Cardiac fibroblast (primary cell): ENCODE measurements around the gene PIM3.

Source experiments
- DNase-seq, 2 donors: peaks; one replicate each; pipeline versions ENCODE4 v3.0.0 to v3.0.0-alpha.2; 2010; ENCODE audit warnings: low read depth in 2 of 2
- H3K4me3 ChIP-seq, 2 donors: replicated peaks in 1 of 2; 1 replicate in 1 of 2; 2 replicates in 1 of 2; pipeline ENCODE4 v1.5.1; 2011; ENCODE audit warnings: low read depth in 2 of 2, low read length in 2 of 2, mild to moderate bottlenecking in 2 of 2, moderate library complexity in 1 of 2
- TF ChIP-seq, protein P1 (sequence below): IDR thresholded peaks from one replicate; pipeline ENCODE4 v1.5.1; 2011; ENCODE audit warnings: low read depth, mild to moderate bottlenecking, low read length, inconsistent platforms

Gene PIM3

DNA sequence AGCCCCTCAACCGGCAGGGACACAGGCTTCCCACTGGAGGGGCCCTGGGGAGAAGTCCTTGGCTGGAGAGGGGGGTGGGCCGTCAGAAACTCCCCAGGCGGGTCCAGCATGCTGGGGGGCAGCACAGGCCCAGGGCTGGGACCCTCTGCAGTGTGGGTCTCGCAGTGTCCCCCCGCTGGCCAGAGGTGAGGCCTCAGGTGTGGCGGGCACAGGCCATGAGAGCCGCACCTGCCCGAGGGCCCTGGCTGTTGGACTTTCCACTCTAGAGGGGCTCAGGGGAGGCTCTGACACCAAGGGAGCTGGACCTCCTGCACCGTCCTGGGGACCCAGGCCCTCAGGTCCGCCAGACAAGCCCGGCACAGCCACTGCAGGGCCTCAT, 10.7 kb upstream of the PIM3 start:
- TF ChIP-seq, protein P1, sequence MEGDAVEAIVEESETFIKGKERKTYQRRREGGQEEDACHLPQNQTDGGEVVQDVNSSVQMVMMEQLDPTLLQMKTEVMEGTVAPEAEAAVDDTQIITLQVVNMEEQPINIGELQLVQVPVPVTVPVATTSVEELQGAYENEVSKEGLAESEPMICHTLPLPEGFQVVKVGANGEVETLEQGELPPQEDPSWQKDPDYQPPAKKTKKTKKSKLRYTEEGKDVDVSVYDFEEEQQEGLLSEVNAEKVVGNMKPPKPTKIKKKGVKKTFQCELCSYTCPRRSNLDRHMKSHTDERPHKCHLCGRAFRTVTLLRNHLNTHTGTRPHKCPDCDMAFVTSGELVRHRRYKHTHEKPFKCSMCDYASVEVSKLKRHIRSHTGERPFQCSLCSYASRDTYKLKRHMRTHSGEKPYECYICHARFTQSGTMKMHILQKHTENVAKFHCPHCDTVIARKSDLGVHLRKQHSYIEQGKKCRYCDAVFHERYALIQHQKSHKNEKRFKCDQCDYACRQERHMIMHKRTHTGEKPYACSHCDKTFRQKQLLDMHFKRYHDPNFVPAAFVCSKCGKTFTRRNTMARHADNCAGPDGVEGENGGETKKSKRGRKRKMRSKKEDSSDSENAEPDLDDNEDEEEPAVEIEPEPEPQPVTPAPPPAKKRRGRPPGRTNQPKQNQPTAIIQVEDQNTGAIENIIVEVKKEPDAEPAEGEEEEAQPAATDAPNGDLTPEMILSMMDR: no peak
- H3K4me3 ChIP-seq: no peak overlapping the region
- no peak for DNase-seq

DNA sequence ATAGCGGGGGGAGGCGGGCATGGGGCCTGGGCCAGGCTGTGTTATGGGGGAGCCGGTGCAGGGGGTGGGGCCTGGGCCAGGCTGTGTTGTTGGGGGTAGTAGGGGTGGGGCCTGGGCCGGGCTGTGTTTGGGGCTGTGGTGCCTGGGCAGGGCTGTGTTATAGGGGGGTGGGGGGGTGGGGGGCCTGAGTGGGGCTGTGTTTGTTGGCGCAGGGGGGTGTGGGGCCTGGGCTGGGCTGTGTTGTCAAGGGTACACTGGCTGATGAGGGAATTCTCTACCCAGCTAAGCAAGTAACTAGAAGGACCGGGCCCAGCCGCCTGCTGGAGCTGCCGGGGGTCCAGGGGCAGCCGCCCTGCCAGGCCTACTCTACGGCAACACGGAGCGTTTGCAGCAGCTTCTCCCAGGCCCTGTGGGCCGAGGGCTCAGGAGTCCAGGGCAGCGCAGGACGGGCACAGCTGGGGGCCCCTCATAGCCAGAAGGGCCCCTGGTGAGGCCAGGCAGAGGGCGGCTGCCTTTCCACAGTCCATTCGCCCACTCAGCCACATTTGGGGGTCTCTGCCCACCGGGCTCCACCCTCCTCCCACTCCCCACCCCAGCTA, 10.1 kb upstream of the PIM3 start:
- TF ChIP-seq, protein P1: no peak

DNA sequence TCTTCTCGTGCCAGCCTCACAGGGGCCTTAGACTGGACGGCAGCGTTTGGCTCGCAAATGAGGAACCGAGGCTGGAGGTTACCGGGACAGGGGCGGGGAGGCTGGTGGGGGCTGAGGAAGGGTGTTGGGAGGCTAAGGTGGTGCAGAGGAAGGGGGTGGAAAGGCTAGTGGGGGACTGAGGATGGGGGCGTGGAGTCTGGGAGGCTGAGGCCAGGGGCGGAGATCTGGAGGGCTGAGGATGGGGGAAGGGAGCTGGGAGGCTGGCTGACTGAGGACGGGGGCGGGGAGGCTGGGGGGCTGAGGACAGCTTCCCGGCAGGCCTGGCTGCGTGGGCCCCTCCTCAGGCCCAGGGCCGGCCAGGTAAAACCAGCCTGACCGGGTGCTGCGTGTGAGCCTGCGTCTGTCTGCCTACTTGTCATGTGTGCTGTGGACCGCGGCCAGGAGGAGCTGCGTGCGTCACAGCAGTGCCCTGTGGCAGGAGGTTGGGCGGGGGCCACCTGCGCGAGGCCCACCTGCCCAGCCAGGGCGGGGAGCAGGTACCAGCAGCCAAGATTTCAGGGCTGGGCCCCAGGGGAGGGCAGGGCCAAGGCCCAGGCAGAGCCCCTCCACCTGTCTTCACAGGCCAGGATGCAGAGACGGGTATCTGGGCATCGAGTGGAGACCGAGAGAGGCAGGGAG, 9.4 kb upstream of the PIM3 start:
- TF ChIP-seq, protein P1: no peak
- no peak for DNase-seq
- no peak overlapping the region for H3K4me3 ChIP-seq

More for the DNA sequence above, 10.1 kb upstream of the PIM3 start:
- no peak for DNase-seq
- no peak overlapping the region for H3K4me3 ChIP-seq

DNA sequence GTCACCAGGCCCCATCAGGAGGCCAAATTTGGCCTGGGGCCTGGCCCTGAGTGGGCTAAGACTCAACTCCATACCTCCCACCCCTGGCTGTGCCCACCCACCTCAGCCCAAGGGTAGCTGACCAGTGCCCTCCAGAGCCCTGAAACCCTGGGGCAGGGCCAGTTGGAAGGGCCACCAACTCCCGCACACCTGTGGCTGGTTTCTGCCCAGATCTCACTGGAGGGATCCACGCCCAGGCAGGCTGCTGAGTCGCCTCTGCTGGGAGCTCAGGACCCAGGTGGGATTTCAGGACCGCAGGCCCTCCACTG, 8.9 kb upstream of the PIM3 start:
- TF ChIP-seq, protein P1: no peak

DNA sequence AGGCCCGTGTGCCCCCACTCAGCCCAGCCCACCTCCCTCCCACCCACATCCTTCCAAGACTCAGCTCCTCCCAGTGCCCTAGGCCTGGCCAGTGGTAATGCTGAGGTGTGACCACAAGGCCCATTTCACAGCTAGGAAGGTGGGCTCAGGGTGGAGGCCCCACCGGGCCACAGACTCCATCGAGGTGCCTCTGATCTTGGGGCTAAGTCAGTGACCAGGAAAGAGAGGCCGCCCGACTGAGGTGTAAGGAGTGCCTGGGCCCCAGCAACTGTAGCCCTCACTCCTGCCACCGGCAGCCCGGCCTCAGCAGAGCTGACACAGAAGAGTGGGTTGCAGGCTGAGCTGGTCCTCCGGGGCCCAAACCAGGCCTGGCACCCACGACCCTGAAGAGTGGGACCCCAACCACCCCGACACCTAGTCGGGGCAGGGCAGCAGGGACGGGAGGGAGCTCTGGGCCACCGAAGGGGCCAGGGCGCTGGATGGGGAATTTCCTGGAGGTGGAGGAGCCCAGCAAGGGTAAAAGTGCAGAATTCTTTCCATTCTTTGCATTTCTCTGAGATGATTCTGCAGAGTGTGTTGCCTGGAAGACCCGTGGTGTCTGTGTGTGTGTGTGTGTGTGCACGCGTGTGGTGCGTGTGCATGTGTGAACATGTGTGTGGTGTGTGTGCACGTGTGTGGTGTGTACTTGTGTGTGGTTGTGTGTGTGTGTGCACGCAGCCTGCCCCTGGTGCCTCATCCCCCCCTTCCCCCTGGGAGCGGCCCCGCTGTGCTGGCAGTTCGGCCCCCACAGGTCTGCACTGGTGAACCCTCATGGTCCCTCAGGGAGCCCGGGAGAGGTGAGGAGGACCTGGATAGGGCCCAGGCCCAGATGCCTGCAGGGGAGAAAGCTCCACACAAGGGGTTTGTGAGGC, 8.3 kb upstream of the PIM3 start:
- H3K4me3 ChIP-seq: no peak overlapping the region
- peak; percentile 82 to 89 for DNase-seq
- TF ChIP-seq, protein P1: no peak

More for the DNA sequence above, 8.9 kb upstream of the PIM3 start:
- H3K4me3 ChIP-seq: no peak overlapping the region
- DNase-seq: no peak

DNA sequence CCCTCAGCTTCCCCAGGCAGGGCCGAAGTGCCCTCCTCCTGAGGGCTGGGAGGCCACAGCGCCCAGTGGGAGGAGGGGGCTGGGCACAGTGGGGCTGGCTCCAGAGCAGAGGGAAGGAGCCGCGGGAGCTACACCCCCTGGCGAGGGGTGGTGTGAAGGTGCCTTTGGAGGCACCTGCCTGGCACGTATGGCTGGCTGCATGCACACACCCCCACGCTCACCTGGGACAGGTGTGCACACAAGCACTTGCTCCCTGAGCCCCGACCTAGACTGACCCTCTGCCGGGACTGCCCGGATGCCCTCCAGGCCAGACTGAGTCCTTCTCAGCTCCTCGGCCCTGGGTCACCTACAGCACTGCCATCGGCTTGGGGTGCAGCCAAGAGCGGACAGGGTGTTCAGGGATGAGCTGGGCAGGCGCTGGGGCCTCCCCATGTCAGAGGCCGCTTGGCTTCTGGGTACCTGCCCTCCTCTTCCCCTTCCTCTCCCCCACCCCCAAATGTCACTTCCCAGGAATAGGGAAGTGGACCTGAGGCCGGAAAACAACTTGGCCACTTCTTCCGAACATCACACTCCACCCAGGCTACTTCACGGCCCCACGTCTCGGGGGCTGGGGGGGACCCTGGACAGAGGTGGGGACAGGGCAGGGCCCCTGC, 7.4 kb upstream of the PIM3 start:
- DNase-seq: no peak
- TF ChIP-seq, protein P1: no peak
- no peak overlapping the region for H3K4me3 ChIP-seq
